Measurements from ENCODE around the gene CECR2. TPM values are rescaled to one million over a fixed set of nuclear protein-coding genes. Genes with fewer than 3 reads are reported as not detected.

Gene CECR2
- total and polyA plus RNA-seq, 2 donors, result 0.27 to 0.42 TPM

DNA sequence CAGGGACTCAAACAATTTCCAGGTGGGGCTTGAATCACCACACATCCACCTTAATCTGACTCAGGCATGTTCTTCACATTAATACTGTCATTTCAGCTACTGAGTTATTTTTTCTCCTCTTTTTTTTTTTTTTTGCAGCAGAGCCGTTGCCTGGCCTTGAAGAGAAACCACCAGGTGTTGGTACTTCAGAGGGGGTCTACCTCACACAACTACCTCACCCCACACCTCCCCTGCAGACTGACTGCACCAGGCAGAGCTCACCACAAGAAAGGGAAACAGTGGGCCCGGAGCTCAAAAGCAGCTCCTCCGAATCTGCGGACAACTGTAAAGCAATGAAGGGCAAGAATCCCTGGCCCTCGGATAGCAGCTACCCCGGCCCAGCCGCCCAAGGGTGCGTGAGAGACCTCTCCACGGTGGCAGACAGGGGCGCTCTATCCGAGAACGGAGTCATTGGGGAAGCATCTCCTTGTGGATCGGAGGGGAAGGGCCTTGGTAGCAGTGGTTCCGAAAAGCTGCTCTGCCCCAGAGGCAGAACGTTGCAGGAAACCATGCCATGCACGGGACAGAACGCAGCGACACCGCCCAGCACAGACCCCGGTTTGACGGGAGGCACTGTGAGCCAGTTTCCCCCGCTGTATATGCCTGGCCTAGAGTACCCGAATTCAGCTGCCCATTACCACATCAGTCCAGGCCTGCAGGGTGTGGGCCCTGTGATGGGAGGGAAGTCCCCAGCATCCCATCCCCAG lies 178.9 kb downstream of the CECR2 start:
- Histone ChIP-seq H3K4me1 (ENCODE audit: control insufficient read depth in 2 of 2, insufficient read depth in 2 of 2, low read length in 2 of 2) (peaks cover 13 to 22% of the 10 kb centered on the region in 2 donors), H3K27me3 (ENCODE audit: control insufficient read depth in 2 of 2, insufficient read depth in 1 of 2, low read length in 1 of 2) (no peaks in the 10 kb centered on the region), H3K4me3 (ENCODE audit: low read length in 2 of 2) (no peak overlapping the region), H3K36me3 (ENCODE audit: control insufficient read depth in 2 of 2, insufficient read depth in 2 of 2, low read length in 1 of 2) (no peaks in the 10 kb centered on the region), H3K9me3 (ENCODE audit: control insufficient read depth in 2 of 2, insufficient read depth in 1 of 2, low read length in 1 of 2) (no peaks in the 10 kb centered on the region), H3K27ac (ENCODE audit: low read depth in 1 of 2, low read length in 1 of 2) (peak overlapping the region in 1 of 2 donors; percentile 66)
- WGBS, result 78% methylated on average over 23 of the region's 23 CpGs
- peak in 6 of 9 donors; percentile 21 to 82 (median 60) for DNase-seq (ENCODE audit: low read depth in 6 of 9, low spot score in 9 of 9)

DNA sequence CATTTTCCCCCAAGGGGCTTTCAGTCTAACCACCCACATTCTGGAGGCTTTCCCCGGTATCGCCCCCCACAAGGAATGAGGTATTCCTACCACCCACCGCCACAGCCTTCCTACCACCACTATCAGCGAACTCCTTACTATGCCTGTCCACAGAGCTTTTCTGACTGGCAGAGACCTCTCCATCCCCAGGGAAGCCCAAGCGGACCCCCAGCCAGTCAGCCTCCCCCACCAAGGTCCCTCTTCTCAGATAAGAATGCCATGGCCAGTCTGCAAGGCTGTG lies 179.4 kb downstream of the CECR2 start:
- WGBS, result 97% methylated on average over 5 of the region's 5 CpGs
- Histone ChIP-seq H3K9me3 (ENCODE audit: control insufficient read depth in 2 of 2, insufficient read depth in 1 of 2, low read length in 1 of 2) (no peaks in the 10 kb centered on the region), H3K27ac (ENCODE audit: low read depth in 1 of 2, low read length in 1 of 2) (no peak overlapping the region), H3K36me3 (ENCODE audit: control insufficient read depth in 2 of 2, insufficient read depth in 2 of 2, low read length in 1 of 2) (no peaks in the 10 kb centered on the region), H3K4me1 (ENCODE audit: control insufficient read depth in 2 of 2, insufficient read depth in 2 of 2, low read length in 2 of 2) (peaks cover 13 to 22% of the 10 kb centered on the region in 2 donors), H3K27me3 (ENCODE audit: control insufficient read depth in 2 of 2, insufficient read depth in 1 of 2, low read length in 1 of 2) (no peaks in the 10 kb centered on the region), H3K4me3 (ENCODE audit: low read length in 2 of 2) (no peak overlapping the region)
- DNase-seq (ENCODE audit: low read depth in 6 of 9, low spot score in 9 of 9), result no peak

DNA sequence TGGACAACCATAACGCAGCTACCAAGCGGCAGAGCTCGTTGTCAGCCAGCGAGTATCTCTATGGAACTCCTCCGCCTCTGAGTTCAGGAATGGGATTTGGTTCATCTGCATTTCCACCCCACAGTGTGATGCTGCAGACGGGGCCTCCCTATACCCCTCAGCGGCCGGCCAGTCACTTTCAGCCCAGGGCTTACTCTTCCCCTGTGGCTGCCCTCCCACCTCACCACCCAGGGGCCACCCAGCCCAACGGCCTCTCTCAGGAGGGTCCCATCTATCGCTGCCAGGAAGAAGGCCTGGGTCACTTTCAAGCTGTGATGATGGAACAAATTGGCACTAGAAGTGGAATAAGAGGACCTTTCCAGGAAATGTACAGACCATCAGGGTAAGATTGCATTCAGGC lies 179.9 kb downstream of the CECR2 start:
- DNase-seq (ENCODE audit: low read depth in 6 of 9, low spot score in 9 of 9), result no peak
- WGBS, result 97% methylated on average over 10 of the region's 10 CpGs
- no peaks in the 10 kb centered on the region for H3K27me3 ChIP-seq (ENCODE audit: control insufficient read depth in 2 of 2, insufficient read depth in 1 of 2, low read length in 1 of 2)

DNA sequence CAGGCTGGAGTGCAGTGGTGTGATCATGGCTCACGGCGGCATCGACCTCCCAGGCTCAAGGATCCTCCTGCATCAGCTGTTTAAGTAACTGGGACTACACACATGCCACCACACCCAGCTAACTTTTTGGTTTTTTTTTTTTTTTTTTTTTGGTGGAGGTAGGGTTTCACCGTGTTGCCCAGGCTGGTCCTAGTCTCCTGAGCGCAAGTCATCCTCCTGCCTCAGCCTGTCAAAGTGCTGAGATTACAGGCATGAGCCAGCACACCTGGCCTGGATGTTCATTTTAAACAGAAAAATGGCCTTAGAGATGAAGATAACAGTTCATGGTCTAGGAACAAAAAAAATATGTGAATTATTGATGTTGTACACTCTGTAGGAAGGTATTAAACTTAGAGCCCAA lies 180.4 kb downstream of the CECR2 start:
- no peak for DNase-seq (ENCODE audit: low read depth in 6 of 9, low spot score in 9 of 9)
- no peak overlapping the region for H3K4me3 ChIP-seq (ENCODE audit: low read length in 2 of 2)
- H3K27me3 ChIP-seq (ENCODE audit: control insufficient read depth in 2 of 2, insufficient read depth in 1 of 2, low read length in 1 of 2), result no peaks in the 10 kb centered on the region
- 90% methylated on average over 5 of the region's 5 CpGs for WGBS
- H3K9me3 ChIP-seq (ENCODE audit: control insufficient read depth in 2 of 2, insufficient read depth in 1 of 2, low read length in 1 of 2), result no peaks in the 10 kb centered on the region
- no peaks in the 10 kb centered on the region for H3K36me3 ChIP-seq (ENCODE audit: control insufficient read depth in 2 of 2, insufficient read depth in 2 of 2, low read length in 1 of 2)
- H3K4me1 ChIP-seq (ENCODE audit: control insufficient read depth in 2 of 2, insufficient read depth in 2 of 2, low read length in 2 of 2), result peaks cover 13 to 22% of the 10 kb centered on the region in 2 donors
- H3K27ac ChIP-seq (ENCODE audit: low read depth in 1 of 2, low read length in 1 of 2), result no peak overlapping the region

More for the DNA sequence above, 179.9 kb downstream of the CECR2 start:
- no peaks in the 10 kb centered on the region for H3K9me3 ChIP-seq (ENCODE audit: control insufficient read depth in 2 of 2, insufficient read depth in 1 of 2, low read length in 1 of 2)
- no peak overlapping the region for H3K4me3 ChIP-seq (ENCODE audit: low read length in 2 of 2)
- H3K4me1 ChIP-seq (ENCODE audit: control insufficient read depth in 2 of 2, insufficient read depth in 2 of 2, low read length in 2 of 2), result peaks cover 13 to 22% of the 10 kb centered on the region in 2 donors
- H3K27ac ChIP-seq (ENCODE audit: low read depth in 1 of 2, low read length in 1 of 2), result no peak overlapping the region
- no peaks in the 10 kb centered on the region for H3K36me3 ChIP-seq (ENCODE audit: control insufficient read depth in 2 of 2, insufficient read depth in 2 of 2, low read length in 1 of 2)

DNA sequence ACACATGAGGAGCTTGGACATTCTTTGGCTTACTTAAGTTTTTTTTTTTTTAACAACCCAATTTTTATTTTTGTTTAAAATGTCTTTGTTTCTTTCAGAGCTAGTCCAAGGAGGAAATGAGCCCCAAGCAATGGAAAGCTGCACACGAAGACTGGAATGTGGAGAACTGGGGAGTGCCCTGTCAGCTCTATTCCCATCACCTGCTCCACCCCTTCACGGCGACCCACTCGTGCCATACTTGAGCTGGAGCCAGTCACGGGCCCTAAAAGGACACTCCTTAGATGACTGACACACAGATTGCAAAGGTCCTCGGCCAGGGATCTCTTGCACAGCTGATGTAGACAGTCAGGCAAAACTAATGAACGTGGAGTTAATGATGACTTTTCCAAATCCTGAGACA lies 183.5 kb downstream of the CECR2 start:
- Histone ChIP-seq H3K9me3 (ENCODE audit: control insufficient read depth in 2 of 2, insufficient read depth in 1 of 2, low read length in 1 of 2) (no peaks in the 10 kb centered on the region), H3K27me3 (ENCODE audit: control insufficient read depth in 2 of 2, insufficient read depth in 1 of 2, low read length in 1 of 2) (no peaks in the 10 kb centered on the region), H3K4me1 (ENCODE audit: control insufficient read depth in 2 of 2, insufficient read depth in 2 of 2, low read length in 2 of 2) (peaks cover 10 to 16% of the 10 kb centered on the region in 2 donors), H3K36me3 (ENCODE audit: control insufficient read depth in 2 of 2, insufficient read depth in 2 of 2, low read length in 1 of 2) (no peaks in the 10 kb centered on the region), H3K27ac (ENCODE audit: low read depth in 1 of 2, low read length in 1 of 2) (no peak overlapping the region), H3K4me3 (ENCODE audit: low read length in 2 of 2) (no peak overlapping the region)
- no peak for DNase-seq (ENCODE audit: low read depth in 6 of 9, low spot score in 9 of 9)
- 93% methylated on average over 7 of the region's 7 CpGs for WGBS

DNA sequence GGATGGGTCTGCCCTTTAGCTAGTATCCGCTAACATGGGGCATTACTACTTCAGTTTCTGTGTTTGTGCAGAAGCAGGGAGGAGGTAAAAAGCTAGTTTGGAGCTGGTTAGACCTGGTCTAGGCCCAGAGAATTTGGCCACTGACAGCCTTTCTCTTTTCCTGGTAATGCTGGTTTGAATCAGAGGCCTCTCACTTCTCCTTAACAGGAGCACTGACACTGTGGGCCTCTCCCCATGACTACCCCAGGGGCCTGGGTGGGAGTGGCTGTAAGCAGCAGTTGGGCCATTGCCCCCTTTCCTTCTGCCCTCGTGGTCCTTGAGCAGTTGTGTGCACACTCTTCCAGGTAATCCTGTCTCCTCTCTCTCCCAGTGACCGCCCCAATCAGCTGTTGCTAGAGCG lies 185.6 kb downstream of the CECR2 start:
- no peak for DNase-seq (ENCODE audit: low read depth in 6 of 9, low spot score in 9 of 9)
- Histone ChIP-seq H3K9me3 (ENCODE audit: control insufficient read depth in 2 of 2, insufficient read depth in 1 of 2, low read length in 1 of 2) (no peaks in the 10 kb centered on the region), H3K4me1 (ENCODE audit: control insufficient read depth in 2 of 2, insufficient read depth in 2 of 2, low read length in 2 of 2) (no peaks in the 10 kb centered on the region), H3K36me3 (ENCODE audit: control insufficient read depth in 2 of 2, insufficient read depth in 2 of 2, low read length in 1 of 2) (no peaks in the 10 kb centered on the region), H3K27me3 (ENCODE audit: control insufficient read depth in 2 of 2, insufficient read depth in 1 of 2, low read length in 1 of 2) (no peaks in the 10 kb centered on the region), H3K27ac (ENCODE audit: low read depth in 1 of 2, low read length in 1 of 2) (no peak overlapping the region), H3K4me3 (ENCODE audit: low read length in 2 of 2) (no peak overlapping the region)
- WGBS, result 93% methylated on average over 4 of the region's 4 CpGs

DNA sequence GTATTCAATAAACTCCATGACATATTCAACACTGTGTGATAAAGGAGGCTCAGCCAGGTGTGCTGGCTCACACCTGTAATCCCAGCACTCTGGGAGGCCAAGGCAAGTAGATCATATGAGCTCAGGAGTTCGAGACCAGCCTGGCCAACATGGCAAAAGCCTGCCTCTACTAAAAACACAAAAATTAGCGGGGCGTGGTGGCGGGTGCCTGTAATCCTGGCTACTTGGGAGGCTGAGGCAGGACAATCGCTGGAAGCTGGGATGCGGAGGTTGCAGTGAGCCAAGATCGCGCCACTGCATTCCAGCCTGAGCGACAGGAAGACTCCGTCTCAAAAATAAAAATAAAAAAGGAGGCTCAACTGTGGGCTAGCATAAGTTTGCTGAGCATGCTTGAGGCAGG lies 189.9 kb downstream of the CECR2 start:
- 96% methylated on average over 10 of the region's 10 CpGs for whole genome bisulfite sequencing
- no peak for DNase-seq (ENCODE audit: low read depth in 6 of 9, low spot score in 9 of 9)

DNA sequence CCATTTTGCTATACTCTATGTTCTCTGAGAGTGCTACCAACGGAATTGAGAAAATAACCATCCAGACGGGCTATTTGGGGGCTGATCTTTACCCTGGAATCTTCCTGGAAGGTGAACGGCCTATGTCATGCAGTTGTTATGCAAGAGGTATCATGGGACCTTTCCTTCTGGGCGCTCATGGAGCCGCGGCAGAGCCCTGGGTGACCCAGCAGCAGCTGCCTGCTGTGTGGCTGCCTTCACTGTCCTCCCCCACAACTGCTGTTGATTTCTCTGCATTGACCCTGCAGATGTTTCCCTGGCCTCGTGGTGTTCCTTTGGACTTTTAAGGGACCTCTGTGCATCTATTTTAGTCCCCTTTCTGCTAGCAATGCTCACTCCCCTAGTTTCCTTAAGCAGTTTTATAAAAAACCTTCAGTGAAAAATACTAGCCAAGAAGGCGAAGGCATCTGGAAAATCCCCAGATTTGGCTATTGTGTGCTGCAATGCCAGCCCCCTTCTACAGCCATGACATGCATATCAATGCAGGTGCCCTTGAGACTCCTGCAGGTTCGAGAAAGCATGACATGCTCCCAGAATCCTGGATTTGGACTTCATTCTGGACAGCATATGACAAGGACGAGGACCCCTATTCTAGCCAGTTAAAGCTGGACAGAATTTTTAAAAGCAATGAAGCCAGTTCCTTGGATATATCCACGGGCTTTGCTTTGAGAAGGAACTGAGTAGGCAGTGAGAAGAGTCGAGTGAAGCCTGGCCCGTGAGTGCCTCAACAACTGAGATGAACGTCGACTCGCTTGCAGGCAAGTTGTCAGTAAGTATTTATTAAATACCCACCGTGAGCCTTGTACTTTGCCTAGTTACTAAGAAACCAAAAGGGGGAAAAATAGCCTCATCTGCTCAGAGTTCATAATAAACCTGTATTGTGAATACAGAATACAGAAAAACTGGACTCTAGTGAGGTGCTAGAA lies 193.9 kb downstream of the CECR2 start, which contains the start of gene SLC25A18:
Gene SLC25A18 (plus strand): TSS at position 593 of the 965 bp plus-strand sequence. CDS start 16,447 bp downstream, outside the sequence.
- Histone ChIP-seq H3K27me3 (ENCODE audit: control insufficient read depth in 2 of 2, insufficient read depth in 1 of 2, low read length in 1 of 2) (no peaks in the 10 kb centered on the region), H3K4me3 (ENCODE audit: low read length in 2 of 2) (no peak within 1 kb of the TSS), H3K4me1 (ENCODE audit: control insufficient read depth in 2 of 2, insufficient read depth in 2 of 2, low read length in 2 of 2) (no peaks in the 10 kb centered on the region), H3K27ac (ENCODE audit: low read depth in 1 of 2, low read length in 1 of 2) (no peak within 1 kb of the TSS), H3K9me3 (ENCODE audit: control insufficient read depth in 2 of 2, insufficient read depth in 1 of 2, low read length in 1 of 2) (no peaks in the 10 kb centered on the region), H3K36me3 (ENCODE audit: control insufficient read depth in 2 of 2, insufficient read depth in 2 of 2, low read length in 1 of 2) (no peaks in the 10 kb centered on the region)
- 88% methylated on average over 17 of the region's 17 CpGs for WGBS
- no peak for DNase-seq (ENCODE audit: low read depth in 6 of 9, low spot score in 9 of 9)

More for the DNA sequence above, 189.9 kb downstream of the CECR2 start:
- Histone ChIP-seq H3K4me3 (ENCODE audit: low read length in 2 of 2) (no peak overlapping the region), H3K27ac (ENCODE audit: low read depth in 1 of 2, low read length in 1 of 2) (no peak overlapping the region), H3K9me3 (ENCODE audit: control insufficient read depth in 2 of 2, insufficient read depth in 1 of 2, low read length in 1 of 2) (no peaks in the 10 kb centered on the region), H3K36me3 (ENCODE audit: control insufficient read depth in 2 of 2, insufficient read depth in 2 of 2, low read length in 1 of 2) (no peaks in the 10 kb centered on the region), H3K4me1 (ENCODE audit: control insufficient read depth in 2 of 2, insufficient read depth in 2 of 2, low read length in 2 of 2) (no peaks in the 10 kb centered on the region), H3K27me3 (ENCODE audit: control insufficient read depth in 2 of 2, insufficient read depth in 1 of 2, low read length in 1 of 2) (no peaks in the 10 kb centered on the region)

DNA sequence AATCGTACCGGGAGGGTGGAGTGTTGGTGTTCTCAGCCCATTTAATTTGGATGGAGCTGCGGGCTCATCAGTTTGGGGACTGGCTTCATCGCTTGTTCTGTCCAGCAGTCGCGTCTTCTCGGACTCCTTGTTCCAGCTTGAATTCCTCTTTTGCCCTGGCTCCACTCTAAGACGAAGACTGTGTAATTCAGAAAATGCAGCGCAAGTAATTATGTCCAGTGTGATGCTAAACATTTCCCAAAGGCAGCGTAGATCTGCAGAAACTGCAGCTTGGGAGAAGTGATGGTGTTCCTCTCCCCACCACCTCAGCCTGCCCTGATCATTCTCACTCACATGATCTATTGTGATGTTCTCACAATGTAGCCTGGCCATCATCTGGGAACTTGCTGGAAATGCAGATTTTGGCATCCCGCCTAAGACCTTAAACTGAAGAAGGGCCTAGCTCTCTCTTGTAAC lies 194.7 kb downstream of the CECR2 start:
- DNase-seq (ENCODE audit: low read depth in 6 of 9, low spot score in 9 of 9), result no peak
- no peaks in the 10 kb centered on the region for H3K36me3 ChIP-seq (ENCODE audit: control insufficient read depth in 2 of 2, insufficient read depth in 2 of 2, low read length in 1 of 2)
- H3K27me3 ChIP-seq (ENCODE audit: control insufficient read depth in 2 of 2, insufficient read depth in 1 of 2, low read length in 1 of 2), result no peaks in the 10 kb centered on the region
- no peaks in the 10 kb centered on the region for H3K4me1 ChIP-seq (ENCODE audit: control insufficient read depth in 2 of 2, insufficient read depth in 2 of 2, low read length in 2 of 2)
- no peak overlapping the region for H3K27ac ChIP-seq (ENCODE audit: low read depth in 1 of 2, low read length in 1 of 2)
- no peaks in the 10 kb centered on the region for H3K9me3 ChIP-seq (ENCODE audit: control insufficient read depth in 2 of 2, insufficient read depth in 1 of 2, low read length in 1 of 2)
- no peak overlapping the region for H3K4me3 ChIP-seq (ENCODE audit: low read length in 2 of 2)
- WGBS, result 97% methylated on average over 11 of the region's 11 CpGs
